Neural progenitor cell (in vitro differentiated cells): ENCODE results near the gene TMEM30A. TPM values are rescaled to one million over a fixed set of nuclear protein-coding genes. Genes with fewer than 3 reads are reported as not detected.
A peak's percentile ranks its signal among the peaks of the same experiment; 100 is the strongest.

Experiments
- DNase-seq: peaks from one replicate; pipeline ENCODE4 v3.0.0-alpha.2; 2016; ENCODE audit warnings: low spot score
- H2AFZ ChIP-seq: fragments of 200-600 bp; sonication (generic); replicated peaks from 2 replicates; pipeline ENCODE4 v1.6.1; 2016; ENCODE audit warnings: antibody characterized with exemption
- H3F3A ChIP-seq: fragments of 200-600 bp; sonication (generic); 2 replicates; pipeline ENCODE4 v1.6.1; 2016; ENCODE audit warnings: antibody characterized with exemption, low read depth
- H3K27ac ChIP-seq: fragments of 200-600 bp; sonication (generic); 2 replicates; pipeline ENCODE4 v1.5.1; 2016; ENCODE audit warnings: mild to moderate bottlenecking
- H3K27me3 ChIP-seq: fragments of 200-600 bp; sonication (generic); 2 replicates; pipeline ENCODE4 v1.6.1; 2016; ENCODE audit warnings: mild to moderate bottlenecking, moderate library complexity
- H3K36me3 ChIP-seq: fragments of 200-600 bp; sonication (generic); 2 replicates; pipeline ENCODE4 v1.5.1; 2016
- H3K4me1 ChIP-seq: fragments of 200-600 bp; sonication (generic); 2 replicates; pipeline ENCODE4 v1.6.1; 2016; ENCODE audit warnings: mixed run types
- H3K4me2 ChIP-seq: fragments of 200-600 bp; sonication (generic); 2 replicates; pipeline ENCODE4 v1.6.1; 2016
- H3K4me3 ChIP-seq: fragments of 200-600 bp; sonication (generic); 2 replicates; pipeline ENCODE4 v1.5.1; 2016
- H3K79me2 ChIP-seq: fragments of 200-600 bp; sonication (generic); 2 replicates; pipeline ENCODE4 v1.6.1; 2016; ENCODE audit warnings: low read depth
- H3K9ac ChIP-seq: fragments of 200-600 bp; sonication (generic); 2 replicates; pipeline ENCODE4 v1.6.1; 2016
- H3K9me3 ChIP-seq: fragments of 200-600 bp; sonication (generic); 2 replicates; pipeline ENCODE4 v1.5.1; 2016; ENCODE audit warnings: low read depth
- H4K20me1 ChIP-seq: fragments of 200-600 bp; sonication (generic); 2 replicates; pipeline ENCODE4 v1.6.1; 2016; ENCODE audit warnings: low read depth
- H3K27ac Mint-ChIP-seq: 3 replicates; pipeline ENCODE4 v1.8.0; 2021; ENCODE audit warnings: mixed read lengths
- H3K27me3 Mint-ChIP-seq: 2 replicates; pipeline ENCODE4 v1.8.0; 2022; ENCODE audit warnings: low read depth, mild to moderate bottlenecking, inconsistent platforms, moderate library complexity, mixed read lengths; ENCODE audit not compliant: insufficient read depth
- H3K36me3 Mint-ChIP-seq: 3 replicates; pipeline ENCODE4 v1.8.0; 2021; ENCODE audit warnings: mixed read lengths
- H3K4me1 Mint-ChIP-seq: 3 replicates; pipeline ENCODE4 v1.8.0; 2021; ENCODE audit warnings: mixed read lengths
- H3K4me3 Mint-ChIP-seq: 3 replicates; pipeline ENCODE4 v1.8.0; 2021; ENCODE audit warnings: mild to moderate bottlenecking, moderate library complexity, mixed read lengths
- H3K9me3 Mint-ChIP-seq: 3 replicates; pipeline ENCODE4 v1.8.0; 2020; ENCODE audit warnings: mixed read lengths
- EZH2 ChIP-seq: fragments of 200-600 bp; sonication (generic); IDR thresholded peaks from 2 replicates; pipeline ENCODE4 v1.6.1; 2017; ENCODE audit warnings: antibody characterized with exemption, mild to moderate bottlenecking, moderate library complexity
- EZH2phosphoT487 ChIP-seq: fragments of 200-600 bp; sonication (generic); IDR thresholded peaks from 2 replicates; pipeline ENCODE4 v1.6.1; 2017; ENCODE audit warnings: antibody characterized with exemption
- total RNA-seq: library from RNA; depleted of rRNA; stranded (reverse); fragments of >200 nt; gene quantifications from 2 replicates; pipeline ENCODE4 v1.2.3, GENCODE V29; 2015; ENCODE audit warnings: low replicate concordance
- TF ChIP-seq, protein P1 (sequence below): fragments of 200-600 bp; sonication (generic); IDR thresholded peaks from 2 replicates; pipeline ENCODE4 v1.5.1; 2017; ENCODE audit warnings: antibody characterized with exemption, mild to moderate bottlenecking

The TMEM30A gene
- total RNA-seq, 1 donor from 2014 or later = 86.0 TPM

DNA sequence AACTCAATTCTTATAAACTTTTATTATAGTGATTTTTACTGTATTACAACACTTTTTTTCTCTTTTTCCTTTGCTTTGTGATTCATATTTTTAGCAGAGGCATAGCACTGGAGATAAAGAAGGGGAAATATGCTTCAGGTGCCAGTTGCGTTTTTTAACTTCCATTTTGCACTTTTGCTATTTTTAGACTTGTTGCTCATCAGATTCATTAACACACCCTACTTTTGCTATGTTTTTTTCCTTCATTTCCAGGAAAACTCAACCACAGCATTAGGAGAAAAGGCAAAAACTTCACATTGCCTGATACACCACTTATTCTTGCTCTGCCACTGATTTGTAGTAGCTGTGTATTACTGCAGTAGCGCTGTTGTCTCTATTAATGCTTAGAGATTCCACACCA lies 8.0 kb upstream of the TMEM30A start:
- Mint-ChIP-seq H3K36me3 (no peaks in the 10 kb centered on the region), H3K4me1 (peaks cover 19% of the 10 kb centered on the region), H3K27ac (no peak overlapping the region), H3K4me3 (no peak overlapping the region), H3K9me3 (no peaks in the 10 kb centered on the region), H3K27me3 (no peaks in the 10 kb centered on the region)
- TF ChIP-seq EZH2 (no peak), EZH2phosphoT487 (no peak)
- TF ChIP-seq, protein P1, sequence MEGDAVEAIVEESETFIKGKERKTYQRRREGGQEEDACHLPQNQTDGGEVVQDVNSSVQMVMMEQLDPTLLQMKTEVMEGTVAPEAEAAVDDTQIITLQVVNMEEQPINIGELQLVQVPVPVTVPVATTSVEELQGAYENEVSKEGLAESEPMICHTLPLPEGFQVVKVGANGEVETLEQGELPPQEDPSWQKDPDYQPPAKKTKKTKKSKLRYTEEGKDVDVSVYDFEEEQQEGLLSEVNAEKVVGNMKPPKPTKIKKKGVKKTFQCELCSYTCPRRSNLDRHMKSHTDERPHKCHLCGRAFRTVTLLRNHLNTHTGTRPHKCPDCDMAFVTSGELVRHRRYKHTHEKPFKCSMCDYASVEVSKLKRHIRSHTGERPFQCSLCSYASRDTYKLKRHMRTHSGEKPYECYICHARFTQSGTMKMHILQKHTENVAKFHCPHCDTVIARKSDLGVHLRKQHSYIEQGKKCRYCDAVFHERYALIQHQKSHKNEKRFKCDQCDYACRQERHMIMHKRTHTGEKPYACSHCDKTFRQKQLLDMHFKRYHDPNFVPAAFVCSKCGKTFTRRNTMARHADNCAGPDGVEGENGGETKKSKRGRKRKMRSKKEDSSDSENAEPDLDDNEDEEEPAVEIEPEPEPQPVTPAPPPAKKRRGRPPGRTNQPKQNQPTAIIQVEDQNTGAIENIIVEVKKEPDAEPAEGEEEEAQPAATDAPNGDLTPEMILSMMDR = no peak
- Histone ChIP-seq H3K4me2 (no peak overlapping the region), H3K4me1 (peaks cover 11% of the 10 kb centered on the region), H2AFZ (no peak overlapping the region), H3K36me3 (no peaks in the 10 kb centered on the region), H3K4me3 (no peak overlapping the region), H4K20me1 (no peaks in the 10 kb centered on the region), H3K9me3 (no peaks in the 10 kb centered on the region), H3K9ac (no peak overlapping the region), H3K27me3 (no peaks in the 10 kb centered on the region), H3F3A (peaks cover 38% of the 10 kb centered on the region), H3K79me2 (no peaks in the 10 kb centered on the region), H3K27ac (no peak overlapping the region)
- no peak for DNase-seq

DNA sequence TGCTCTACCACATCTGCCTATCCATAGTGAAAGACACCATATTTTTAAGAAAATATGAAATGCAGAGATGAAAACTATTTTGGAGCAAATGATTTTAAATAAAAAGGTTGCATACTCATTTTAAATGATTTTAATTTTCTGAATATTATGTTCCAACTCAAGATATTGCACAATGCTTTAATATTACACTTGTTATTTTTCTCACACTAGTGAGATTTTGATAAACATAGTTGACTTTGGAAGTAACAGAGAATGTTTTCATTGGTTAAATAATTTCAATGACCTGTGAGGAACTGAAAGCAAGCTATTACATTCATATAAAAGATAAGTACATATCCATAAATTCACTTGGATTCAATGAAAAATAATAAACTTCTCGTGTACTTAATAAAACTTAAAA lies 7.2 kb upstream of the TMEM30A start:
- Mint-ChIP-seq H3K4me3 (no peak overlapping the region), H3K36me3 (no peaks in the 10 kb centered on the region), H3K9me3 (no peaks in the 10 kb centered on the region), H3K27me3 (no peaks in the 10 kb centered on the region), H3K4me1 (peaks cover 18% of the 10 kb centered on the region), H3K27ac (no peak overlapping the region)
- Histone ChIP-seq H2AFZ (no peak overlapping the region), H3K4me1 (peaks cover 8% of the 10 kb centered on the region), H3K9ac (no peak overlapping the region), H3K4me2 (no peak overlapping the region), H3K79me2 (no peaks in the 10 kb centered on the region), H3K4me3 (no peak overlapping the region), H4K20me1 (no peaks in the 10 kb centered on the region), H3F3A (peaks cover 36% of the 10 kb centered on the region), H3K9me3 (no peaks in the 10 kb centered on the region), H3K36me3 (no peaks in the 10 kb centered on the region), H3K27ac (no peak overlapping the region), H3K27me3 (no peaks in the 10 kb centered on the region)
- DNase-seq = no peak
- TF ChIP-seq, protein P1 = no peak
- TF ChIP-seq EZH2 = no peak
- TF ChIP-seq EZH2phosphoT487 = no peak

DNA sequence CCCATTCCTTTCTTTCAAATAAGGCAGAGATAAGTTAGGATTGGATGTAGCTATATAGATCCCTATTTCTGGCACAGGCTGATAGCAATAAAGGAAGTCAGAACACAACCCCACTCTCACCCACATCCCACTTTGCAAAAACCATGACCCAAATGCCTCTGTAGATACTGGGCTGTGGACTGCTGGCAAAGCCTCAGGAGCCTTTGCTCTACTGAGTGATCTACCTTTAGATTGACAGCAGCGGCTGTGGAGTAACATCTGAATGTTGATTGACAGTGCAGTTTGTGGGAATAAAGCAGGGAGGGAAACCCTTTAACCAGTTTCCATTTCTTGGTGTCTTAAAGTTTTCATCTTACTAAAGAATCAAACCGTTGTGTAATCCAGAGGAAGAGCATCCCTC lies 6.7 kb upstream of the TMEM30A start:
- Histone ChIP-seq H3K27ac (no peak overlapping the region), H2AFZ (no peak overlapping the region), H3K4me2 (peak overlapping the region; percentile 37), H3K4me3 (no peak overlapping the region), H3F3A (peaks cover 36% of the 10 kb centered on the region), H3K79me2 (no peaks in the 10 kb centered on the region), H3K4me1 (peaks cover 8% of the 10 kb centered on the region), H3K9ac (no peak overlapping the region), H3K36me3 (no peaks in the 10 kb centered on the region), H3K9me3 (no peaks in the 10 kb centered on the region), H4K20me1 (no peaks in the 10 kb centered on the region), H3K27me3 (no peaks in the 10 kb centered on the region)
- DNase-seq = no peak
- Mint-ChIP-seq H3K36me3 (no peaks in the 10 kb centered on the region), H3K27ac (no peak overlapping the region), H3K27me3 (no peaks in the 10 kb centered on the region), H3K4me1 (peaks cover 19% of the 10 kb centered on the region), H3K4me3 (no peak overlapping the region), H3K9me3 (no peaks in the 10 kb centered on the region)
- TF ChIP-seq EZH2phosphoT487 (no peak), EZH2 (no peak)
- TF ChIP-seq, protein P1 = no peak
